ENCODE results near the gene MYMX. TPM values are rescaled to one million over a fixed set of nuclear protein-coding genes. Genes with fewer than 3 reads are reported as not detected.

The MYMX gene
- total and polyA plus RNA-seq, 7 experiments from 2014 or later, result not detected

- Mint-ChIP-seq H3K27ac (peak overlapping the region in 5 of 9 donors; percentile 26 to 91 (median 48)), H3K36me3 (no peaks in the 10 kb centered on the region), H3K4me3 (peak overlapping the region in 7 of 10 donors; percentile 27 to 93 (median 59)), H3K4me1 (peaks cover 6 to 48% (median 31%) of the 10 kb centered on the region in 7 donors), H3K27me3 (peaks cover 0 to 18% (median 0%) of the 10 kb centered on the region in 5 donors), H3K9me3 (no peaks in the 10 kb centered on the region)
- Histone ChIP-seq H3K36me3 (ENCODE audit: control insufficient read depth in 2 of 3, insufficient read depth in 3 of 3, low read length in 3 of 3) (no peaks in the 10 kb centered on the region), H3K4me3 (ENCODE audit: low read length) (no peak overlapping the region), H3K9me3 (ENCODE audit: control insufficient read depth in 2 of 3, low read length in 3 of 3) (no peaks in the 10 kb centered on the region), H3K27ac (ENCODE audit: low read depth, low read length) (no peak overlapping the region), H3K27me3 (ENCODE audit: control insufficient read depth in 2 of 2, insufficient read depth in 2 of 2, low read length in 2 of 2) (no peaks in the 10 kb centered on the region), H3K4me1 (ENCODE audit: control insufficient read depth in 2 of 2, insufficient read depth in 2 of 2, low read length in 2 of 2) (peaks cover 15 to 16% of the 10 kb centered on the region in 2 donors)
- peak; percentile 56 to 75 (median 71) for DNase-seq
- ChIA-PET CTCF (interaction anchor here (0.6 to 2.6 kb wide), 6 partner anchors 14 to 299 kb away, joined by 3 to 8 read pairs (median 4); partner anchors contain the start of gene HSP90AB1), POLR2A (interaction anchor here (0.6 to 4.7 kb wide), 4 partner anchors 21 to 47 kb away, joined by 3 to 51 read pairs (median 4); partner anchors contain the start of gene HSP90AB1)
- ATAC-seq, result peak; percentile 75
- intact Hi-C loops (cut with micrococcal nuclease), result loop anchor here (1.0 to 5.0 kb wide), 5 partner anchors 17 to 117 kb away; partner anchors contain the start of gene SLC35B2 (in 1 of the 2)
Measured at GRCh38 chr6:44221291-44221960, 4.7 kb downstream of the MYMX start.

DNA sequence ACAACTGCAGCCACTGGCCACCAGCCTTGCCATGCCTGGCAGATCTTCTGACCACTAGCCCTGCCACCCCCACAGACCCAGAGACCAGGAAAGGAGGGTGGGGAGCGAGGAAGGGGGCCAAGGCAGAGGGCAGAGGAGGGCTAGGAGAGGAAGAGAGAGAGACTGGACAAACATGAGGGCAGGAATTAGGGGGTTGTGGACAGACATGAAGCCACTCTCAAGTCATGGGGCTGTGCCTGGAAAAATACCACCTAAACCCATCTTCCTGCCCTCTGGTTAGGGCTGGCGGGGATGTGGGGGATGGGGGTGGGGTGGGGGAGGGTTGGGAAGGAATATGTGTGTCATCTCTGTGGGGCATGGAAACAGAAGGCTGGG, 5.2 kb downstream of the MYMX start:
- POLR2A ChIA-PET, result interaction anchor here (1.0 to 4.7 kb wide), 3 partner anchors 25 to 46 kb away, joined by 3 to 51 read pairs (median 4); partner anchors contain the start of gene HSP90AB1
- Mint-ChIP-seq H3K4me1 (peaks cover 6 to 48% (median 31%) of the 10 kb centered on the region in 7 donors), H3K27me3 (peaks cover 0 to 14% (median 0%) of the 10 kb centered on the region in 5 donors), H3K4me3 (peak overlapping the region in 6 of 10 donors; percentile 27 to 93 (median 63)), H3K36me3 (no peaks in the 10 kb centered on the region), H3K9me3 (no peaks in the 10 kb centered on the region), H3K27ac (peak overlapping the region in 2 of 9 donors; percentile 38 to 91)
- Histone ChIP-seq H3K4me1 (ENCODE audit: control insufficient read depth in 2 of 2, insufficient read depth in 2 of 2, low read length in 2 of 2) (peaks cover 15 to 16% of the 10 kb centered on the region in 2 donors), H3K9me3 (ENCODE audit: control insufficient read depth in 2 of 3, low read length in 3 of 3) (no peaks in the 10 kb centered on the region), H3K27me3 (ENCODE audit: control insufficient read depth in 2 of 2, insufficient read depth in 2 of 2, low read length in 2 of 2) (no peaks in the 10 kb centered on the region), H3K36me3 (ENCODE audit: control insufficient read depth in 2 of 3, insufficient read depth in 3 of 3, low read length in 3 of 3) (no peaks in the 10 kb centered on the region), H3K27ac (ENCODE audit: low read depth, low read length) (no peak overlapping the region), H3K4me3 (ENCODE audit: low read length) (no peak overlapping the region)
- ATAC-seq (no peak), DNase-seq (no peak)
- CTCF ChIA-PET, result interaction anchor here (0.7 to 2.6 kb wide), 6 partner anchors 14 to 299 kb away, joined by 3 to 8 read pairs (median 4); partner anchors contain the start of gene HSP90AB1
- intact Hi-C loops (cut with micrococcal nuclease), result loop anchor here (1.0 to 5.0 kb wide), 7 partner anchors 16 to 451 kb away; partner anchors contain the start of genes AARS2 (in 1 of the 2), SLC35B2 (in 1 of the 2) and VEGFA (in 1 of the 2)

GRCh38 chr6:44222486-44223318, 6.0 kb downstream of the MYMX start:
- Histone ChIP-seq H3K36me3 (ENCODE audit: control insufficient read depth in 2 of 3, insufficient read depth in 3 of 3, low read length in 3 of 3) (no peaks in the 10 kb centered on the region), H3K4me1 (ENCODE audit: control insufficient read depth in 2 of 2, insufficient read depth in 2 of 2, low read length in 2 of 2) (peaks cover 15 to 16% of the 10 kb centered on the region in 2 donors), H3K27me3 (ENCODE audit: control insufficient read depth in 2 of 2, insufficient read depth in 2 of 2, low read length in 2 of 2) (no peaks in the 10 kb centered on the region), H3K27ac (ENCODE audit: low read depth, low read length) (peak overlapping the region; percentile 56), H3K4me3 (ENCODE audit: low read length) (peak overlapping the region; percentile 60), H3K9me3 (ENCODE audit: control insufficient read depth in 2 of 3, low read length in 3 of 3) (no peaks in the 10 kb centered on the region)
- peaks cover 6 to 48% (median 31%) of the 10 kb centered on the region in 7 donors for H3K4me1 Mint-ChIP-seq
- H3K36me3 Mint-ChIP-seq, result no peaks in the 10 kb centered on the region
- H3K27me3 Mint-ChIP-seq, result peaks cover 0 to 14% (median 0%) of the 10 kb centered on the region in 5 donors
- H3K4me3 Mint-ChIP-seq, result peak overlapping the region; percentile 75 to 93 (median 84)
- peak overlapping the region in 5 of 9 donors; percentile 41 to 84 (median 81) for H3K27ac Mint-ChIP-seq
- DNase-seq (no peak), ATAC-seq (no peak)
- intact Hi-C loops (cut with micrococcal nuclease), result loop anchor here (1.0 to 5.0 kb wide), 7 partner anchors 24 to 452 kb away; partner anchors contain the start of genes NFKBIE (in 2 of the 2), AARS2 (in 1 of the 2), MRPL14 (in 1 of the 2) and TMEM63B (in 1 of the 2)
- ChIA-PET POLR2A (interaction anchor here (1.0 to 4.7 kb wide), 5 partner anchors 21 to 45 kb away, joined by 3 to 51 read pairs (median 6); partner anchors contain the start of genes HSP90AB1 and NFKBIE), CTCF (interaction anchor here (1.0 to 2.6 kb wide), 6 partner anchors 13 to 49 kb away, joined by 3 to 8 read pairs (median 4); partner anchors contain the start of gene HSP90AB1)
- no peaks in the 10 kb centered on the region for H3K9me3 Mint-ChIP-seq

- peak within 1 kb of the TSS; percentile 63 for H3K4me3 ChIP-seq (ENCODE audit: low read length)
- no peaks in the 10 kb centered on the region for H3K27me3 ChIP-seq (ENCODE audit: control insufficient read depth in 2 of 2, insufficient read depth in 2 of 2, low read length in 2 of 2)
- ATAC-seq (peak; percentile 90), DNase-seq (peak; percentile 65 to 82 (median 79))
- H3K4me1 ChIP-seq (ENCODE audit: control insufficient read depth in 2 of 2, insufficient read depth in 2 of 2, low read length in 2 of 2), result peaks cover 15 to 16% of the 10 kb centered on the region in 2 donors
- Mint-ChIP-seq H3K36me3 (no peaks in the 10 kb centered on the region), H3K27ac (peak within 1 kb of the TSS in 6 of 9 donors; percentile 6 to 84 (median 78)), H3K4me3 (peak within 1 kb of the TSS; percentile 75 to 93 (median 84)), H3K4me1 (peaks cover 6 to 44% (median 29%) of the 10 kb centered on the region in 7 donors), H3K9me3 (no peaks in the 10 kb centered on the region), H3K27me3 (peaks cover 0 to 8% (median 0%) of the 10 kb centered on the region in 5 donors)
- intact Hi-C loops (cut with micrococcal nuclease), result loop anchor here (1.0 to 5.0 kb wide), 7 partner anchors 23 to 453 kb away; partner anchors contain the start of genes NFKBIE (in 2 of the 2), AARS2 (in 1 of the 2), MRPL14 (in 1 of the 2) and TMEM63B (in 1 of the 2)
- H3K36me3 ChIP-seq (ENCODE audit: control insufficient read depth in 2 of 3, insufficient read depth in 3 of 3, low read length in 3 of 3), result no peaks in the 10 kb centered on the region
- POLR2A ChIA-PET, result interaction anchor here (0.5 to 4.7 kb wide), 5 partner anchors 14 to 1087 kb away, joined by 4 to 51 read pairs (median 7); partner anchors contain the start of genes HSP90AB1 and NFKBIE
- H3K27ac ChIP-seq (ENCODE audit: low read depth, low read length), result peak within 1 kb of the TSS; percentile 56
- CTCF ChIA-PET, result interaction anchor here (1.0 to 2.9 kb wide), 9 partner anchors 12 to 112 kb away, joined by 3 to 15 read pairs (median 3); partner anchors contain the start of gene HSP90AB1
- H3K9me3 ChIP-seq (ENCODE audit: control insufficient read depth in 2 of 3, low read length in 3 of 3), result no peaks in the 10 kb centered on the region
Measured at GRCh38 chr6:44223319-44224028, 6.7 kb downstream of the MYMX start, which contains the start of gene SLC29A1. TSS of gene SLC29A1 (plus strand) at chr6:44223595. CDS start at chr6:44227314, 3,719 bp downstream.

- H3K4me3 ChIP-seq (ENCODE audit: low read length), result peak overlapping the region; percentile 63
Measured at GRCh38 chr6:44224029-44224964, 7.6 kb downstream of the MYMX start.

More at GRCh38 chr6:44224029-44224964, 7.6 kb downstream of the MYMX start:
- no peaks in the 10 kb centered on the region for H3K36me3 ChIP-seq (ENCODE audit: control insufficient read depth in 2 of 3, insufficient read depth in 3 of 3, low read length in 3 of 3)
- ChIA-PET POLR2A (interaction anchor here (0.5 to 4.7 kb wide), 8 partner anchors 11 to 1087 kb away, joined by 4 to 51 read pairs (median 6); partner anchors contain the start of genes HSP90AB1 and NFKBIE), CTCF (interaction anchor here (1.0 to 2.9 kb wide), 9 partner anchors 11 to 111 kb away, joined by 3 to 15 read pairs (median 3); partner anchors contain the start of gene HSP90AB1)
- Mint-ChIP-seq H3K9me3 (peaks cover 0 to 1% (median 0%) of the 10 kb centered on the region in 11 donors), H3K27ac (peak overlapping the region in 4 of 9 donors; percentile 6 to 65 (median 56)), H3K4me3 (peak overlapping the region; percentile 75 to 93 (median 84)), H3K27me3 (peaks cover 0 to 3% (median 0%) of the 10 kb centered on the region in 5 donors), H3K4me1 (peaks cover 6 to 42% (median 22%) of the 10 kb centered on the region in 7 donors), H3K36me3 (no peaks in the 10 kb centered on the region)
- peak overlapping the region; percentile 45 for H3K27ac ChIP-seq (ENCODE audit: low read depth, low read length)
- ATAC-seq (no peak), DNase-seq (peak in 1 of 9 donors; percentile 37)
- H3K4me1 ChIP-seq (ENCODE audit: control insufficient read depth in 2 of 2, insufficient read depth in 2 of 2, low read length in 2 of 2), result peaks cover 15 to 16% of the 10 kb centered on the region in 2 donors
- H3K9me3 ChIP-seq (ENCODE audit: control insufficient read depth in 2 of 3, low read length in 3 of 3), result no peaks in the 10 kb centered on the region
- intact Hi-C loops (cut with micrococcal nuclease), result loop anchor here in 1 of 2 donors (1.0 to 5.0 kb wide), 2 partner anchors 22 to 52 kb away; no protein-coding TSS in a partner anchor
- H3K27me3 ChIP-seq (ENCODE audit: control insufficient read depth in 2 of 2, insufficient read depth in 2 of 2, low read length in 2 of 2), result no peaks in the 10 kb centered on the region

Data from naive thymus-derived CD4-positive, alpha-beta T cell (primary cell).